ENCODE measurements around the gene RHNO1.

Gene RHNO1

GRCh38 chr12:2877047-2877952 lies at the start of gene RHNO1, which contains the start of gene FOXM1:
RHNO1 (plus strand) TSS chr12:2877223; CDS start chr12:2885367, 8,144 bp downstream.
FOXM1 (minus strand) TSS chr12:2877174; CDS start chr12:2874478, 2,696 bp downstream.
- Mint-ChIP-seq H3K36me3 (ENCODE audit: insufficient read depth) (peaks cover 22% of the 10 kb centered on the region), H3K27ac (ENCODE audit: low read depth) (peak within 1 kb of the TSS; percentile 99)

GRCh38 chr12:2829275-2829674 lies 47.7 kb upstream of the RHNO1 start:
- ATAC-seq (replicated peaks; ENCODE audit: extremely low read depth, poor library complexity, severe bottlenecking) (no peak), DNase-seq (ENCODE audit: low spot score in 2 of 2) (no peak)
- peaks cover 2% of the 10 kb centered on the region for H3K4me1 Mint-ChIP-seq
- no peaks in the 10 kb centered on the region for H3K27me3 Mint-ChIP-seq
- peak overlapping the region; percentile 10 for H3K27ac Mint-ChIP-seq (ENCODE audit: low read depth)
- H3K9me3 Mint-ChIP-seq = no peaks in the 10 kb centered on the region
- no peak overlapping the region for H3K4me3 Mint-ChIP-seq
- H3K36me3 Mint-ChIP-seq (ENCODE audit: insufficient read depth) = peaks cover 32% of the 10 kb centered on the region

More at GRCh38 chr12:2877047-2877952, at the start of gene RHNO1, which contains the start of gene FOXM1:
- Mint-ChIP-seq H3K9me3 (no peaks in the 10 kb centered on the region), H3K4me1 (peaks cover 37% of the 10 kb centered on the region), H3K27me3 (no peaks in the 10 kb centered on the region), H3K4me3 (peak within 1 kb of the TSS; percentile 97)
- DNase-seq (ENCODE audit: low spot score in 2 of 2) (peak; percentile 83 to 86), ATAC-seq (replicated peaks; ENCODE audit: extremely low read depth, poor library complexity, severe bottlenecking) (peak; percentile 77)

GRCh38 chr12:2832550-2833127 lies 44.4 kb upstream of the RHNO1 start:
- ATAC-seq (replicated peaks; ENCODE audit: extremely low read depth, poor library complexity, severe bottlenecking) (no peak), DNase-seq (ENCODE audit: low spot score in 2 of 2) (no peak)
- peaks cover 11% of the 10 kb centered on the region for H3K4me1 Mint-ChIP-seq
- peaks cover 29% of the 10 kb centered on the region for H3K36me3 Mint-ChIP-seq (ENCODE audit: insufficient read depth)
- H3K9me3 Mint-ChIP-seq = no peaks in the 10 kb centered on the region
- peak overlapping the region; percentile 26 for H3K27ac Mint-ChIP-seq (ENCODE audit: low read depth)
- H3K4me3 Mint-ChIP-seq = no peak overlapping the region
- H3K27me3 Mint-ChIP-seq = no peaks in the 10 kb centered on the region

GRCh38 chr12:2833327-2833726 lies 43.7 kb upstream of the RHNO1 start:
- DNase-seq (ENCODE audit: low spot score in 2 of 2) (no peak), ATAC-seq (replicated peaks; ENCODE audit: extremely low read depth, poor library complexity, severe bottlenecking) (no peak)
- Mint-ChIP-seq H3K36me3 (ENCODE audit: insufficient read depth) (peaks cover 27% of the 10 kb centered on the region), H3K27me3 (no peaks in the 10 kb centered on the region), H3K4me1 (peaks cover 11% of the 10 kb centered on the region), H3K4me3 (no peak overlapping the region), H3K9me3 (no peaks in the 10 kb centered on the region), H3K27ac (ENCODE audit: low read depth) (no peak overlapping the region)

GRCh38 chr12:2833810-2834209 lies 43.2 kb upstream of the RHNO1 start:
- Mint-ChIP-seq H3K27me3 (no peaks in the 10 kb centered on the region), H3K27ac (ENCODE audit: low read depth) (no peak overlapping the region), H3K9me3 (no peaks in the 10 kb centered on the region), H3K36me3 (ENCODE audit: insufficient read depth) (peaks cover 27% of the 10 kb centered on the region), H3K4me3 (no peak overlapping the region), H3K4me1 (peaks cover 11% of the 10 kb centered on the region)
- ATAC-seq (replicated peaks; ENCODE audit: extremely low read depth, poor library complexity, severe bottlenecking) = no peak
- DNase-seq (ENCODE audit: low spot score in 2 of 2) = no peak

- Mint-ChIP-seq H3K36me3 (ENCODE audit: insufficient read depth) (peaks cover 28% of the 10 kb centered on the region), H3K9me3 (no peaks in the 10 kb centered on the region), H3K4me3 (no peak within 1 kb of the TSS), H3K4me1 (peaks cover 11% of the 10 kb centered on the region), H3K27me3 (no peaks in the 10 kb centered on the region), H3K27ac (ENCODE audit: low read depth) (peak within 1 kb of the TSS; percentile 62)
- no peak for DNase-seq (ENCODE audit: low spot score in 2 of 2)
- no peak for ATAC-seq (replicated peaks; ENCODE audit: extremely low read depth, poor library complexity, severe bottlenecking)
Observed at GRCh38 chr12:2834581-2835491, 42.2 kb upstream of the RHNO1 start, which contains the start of gene NRIP2. NRIP2 (minus strand) TSS chr12:2835035; CDS start chr12:2834983, 52 bp downstream.

- Mint-ChIP-seq H3K4me3 (no peak overlapping the region), H3K27ac (ENCODE audit: low read depth) (peak overlapping the region; percentile 62), H3K36me3 (ENCODE audit: insufficient read depth) (peaks cover 31% of the 10 kb centered on the region), H3K27me3 (no peaks in the 10 kb centered on the region), H3K9me3 (no peaks in the 10 kb centered on the region), H3K4me1 (peaks cover 11% of the 10 kb centered on the region)
- ATAC-seq (replicated peaks; ENCODE audit: extremely low read depth, poor library complexity, severe bottlenecking) = no peak
- DNase-seq (ENCODE audit: low spot score in 2 of 2) = no peak
Observed at GRCh38 chr12:2835691-2836403, 41.2 kb upstream of the RHNO1 start.

GRCh38 chr12:2836574-2836973 lies 40.4 kb upstream of the RHNO1 start:
- H3K27me3 Mint-ChIP-seq = no peaks in the 10 kb centered on the region
- H3K4me1 Mint-ChIP-seq = peaks cover 11% of the 10 kb centered on the region
- peaks cover 32% of the 10 kb centered on the region for H3K36me3 Mint-ChIP-seq (ENCODE audit: insufficient read depth)
- H3K9me3 Mint-ChIP-seq = no peaks in the 10 kb centered on the region
- H3K27ac Mint-ChIP-seq (ENCODE audit: low read depth) = no peak overlapping the region
- no peak overlapping the region for H3K4me3 Mint-ChIP-seq
- DNase-seq (ENCODE audit: low spot score in 2 of 2) (no peak), ATAC-seq (replicated peaks; ENCODE audit: extremely low read depth, poor library complexity, severe bottlenecking) (no peak)

GRCh38 chr12:2841056-2841650 lies 35.9 kb upstream of the RHNO1 start:
- no peak overlapping the region for H3K4me3 Mint-ChIP-seq
- peaks cover 29% of the 10 kb centered on the region for H3K36me3 Mint-ChIP-seq (ENCODE audit: insufficient read depth)
- no peaks in the 10 kb centered on the region for H3K27me3 Mint-ChIP-seq
- no peak for ATAC-seq (replicated peaks; ENCODE audit: extremely low read depth, poor library complexity, severe bottlenecking)
- DNase-seq (ENCODE audit: low spot score in 2 of 2) = no peak
- no peak overlapping the region for H3K27ac Mint-ChIP-seq (ENCODE audit: low read depth)
- no peaks in the 10 kb centered on the region for H3K9me3 Mint-ChIP-seq
- H3K4me1 Mint-ChIP-seq = peaks cover 5% of the 10 kb centered on the region

GRCh38 chr12:2842948-2843347 lies 34.1 kb upstream of the RHNO1 start:
- H3K4me1 Mint-ChIP-seq = peaks cover 5% of the 10 kb centered on the region
- H3K27ac Mint-ChIP-seq (ENCODE audit: low read depth) = no peak overlapping the region
- H3K4me3 Mint-ChIP-seq = no peak overlapping the region
- H3K9me3 Mint-ChIP-seq = no peaks in the 10 kb centered on the region
- no peaks in the 10 kb centered on the region for H3K27me3 Mint-ChIP-seq
- H3K36me3 Mint-ChIP-seq (ENCODE audit: insufficient read depth) = peaks cover 19% of the 10 kb centered on the region
- no peak for DNase-seq (ENCODE audit: low spot score in 2 of 2)
- ATAC-seq (replicated peaks; ENCODE audit: extremely low read depth, poor library complexity, severe bottlenecking) = no peak

GRCh38 chr12:2844786-2845185 lies 32.2 kb upstream of the RHNO1 start:
- Mint-ChIP-seq H3K4me3 (no peak overlapping the region), H3K4me1 (peaks cover 5% of the 10 kb centered on the region), H3K27ac (ENCODE audit: low read depth) (no peak overlapping the region), H3K9me3 (no peaks in the 10 kb centered on the region), H3K27me3 (no peaks in the 10 kb centered on the region), H3K36me3 (ENCODE audit: insufficient read depth) (peaks cover 14% of the 10 kb centered on the region)
- DNase-seq (ENCODE audit: low spot score in 2 of 2) = no peak
- ATAC-seq (replicated peaks; ENCODE audit: extremely low read depth, poor library complexity, severe bottlenecking) = no peak

Measured in central memory CD8-positive, alpha-beta T cell (primary cell).